CMK (cell line): ENCODE results near the gene ARPC1A.
"Not testable (repeated sequence)": the region's sequence is repeated elsewhere in the genome, so short reads cannot be mapped to it uniquely, and the experiment has no call there.

Source experiments
- DNase-seq: peaks from one replicate; pipeline ENCODE4 v3.0.0-alpha.2; 2010; ENCODE audit warnings: low read depth

Gene ARPC1A

GRCh38 chr7:99410635-99411034 lies 84.9 kb downstream of the ARPC1A start:
- DNase-seq: no peak

GRCh38 chr7:99415513-99416127 lies 89.9 kb downstream of the ARPC1A start:
- not testable (repeated sequence) for DNase-seq
